ENCODE data around the gene TBC1D7.

Gene TBC1D7

GRCh38 chr6:13287104-13287503 is 41.2 kb downstream of the TBC1D7 start:
- Mint-ChIP-seq H3K4me1 (no peaks in the 10 kb centered on the region), H3K36me3 (peaks cover 35% of the 10 kb centered on the region), H3K27me3 (no peaks in the 10 kb centered on the region), H3K4me3 (no peak overlapping the region), H3K27ac (no peak overlapping the region), H3K9me3 (peaks cover 23% of the 10 kb centered on the region)
- CTCF ChIA-PET = interaction anchor here (0.6 kb wide), 1 partner anchor 333 kb away, joined by 3 read pairs; no protein-coding TSS in a partner anchor
- no peak for DNase-seq

GRCh38 chr6:13286181-13286580 is 42.2 kb downstream of the TBC1D7 start:
- Mint-ChIP-seq H3K9me3 (peaks cover 23% of the 10 kb centered on the region), H3K27me3 (no peaks in the 10 kb centered on the region), H3K36me3 (peaks cover 32% of the 10 kb centered on the region), H3K4me3 (no peak overlapping the region), H3K27ac (no peak overlapping the region), H3K4me1 (no peaks in the 10 kb centered on the region)
- DNase-seq = no peak
- CTCF ChIA-PET = no interaction called here

GRCh38 chr6:13285705-13286104 is 42.6 kb downstream of the TBC1D7 start:
- peaks cover 23% of the 10 kb centered on the region for H3K9me3 Mint-ChIP-seq
- peaks cover 2% of the 10 kb centered on the region for H3K4me1 Mint-ChIP-seq
- H3K36me3 Mint-ChIP-seq = peaks cover 32% of the 10 kb centered on the region
- DNase-seq = no peak
- no peak overlapping the region for H3K4me3 Mint-ChIP-seq
- CTCF ChIA-PET = no interaction called here
- H3K27me3 Mint-ChIP-seq = no peaks in the 10 kb centered on the region
- no peak overlapping the region for H3K27ac Mint-ChIP-seq

- CTCF ChIA-PET = no interaction called here
- Mint-ChIP-seq H3K27ac (no peak overlapping the region), H3K9me3 (peaks cover 21% of the 10 kb centered on the region), H3K27me3 (no peaks in the 10 kb centered on the region), H3K4me1 (peaks cover 9% of the 10 kb centered on the region), H3K36me3 (peaks cover 27% of the 10 kb centered on the region), H3K4me3 (no peak overlapping the region)
- no peak for DNase-seq
These were observed 43.7 kb downstream of the TBC1D7 start for GRCh38 chr6:13284646-13285045.

- peaks cover 17% of the 10 kb centered on the region for H3K36me3 Mint-ChIP-seq
- DNase-seq = no peak
- peaks cover 11% of the 10 kb centered on the region for H3K4me1 Mint-ChIP-seq
- no peak overlapping the region for H3K27ac Mint-ChIP-seq
- peaks cover 21% of the 10 kb centered on the region for H3K9me3 Mint-ChIP-seq
- H3K27me3 Mint-ChIP-seq = no peaks in the 10 kb centered on the region
- no peak overlapping the region for H3K4me3 Mint-ChIP-seq
- CTCF ChIA-PET = no interaction called here
These were observed 45.0 kb downstream of the TBC1D7 start for GRCh38 chr6:13283331-13283730.

- DNase-seq = no peak
- H3K27me3 Mint-ChIP-seq = no peaks in the 10 kb centered on the region
- H3K9me3 Mint-ChIP-seq = peaks cover 21% of the 10 kb centered on the region
- H3K36me3 Mint-ChIP-seq = peaks cover 16% of the 10 kb centered on the region
- H3K27ac Mint-ChIP-seq = no peak overlapping the region
- peaks cover 11% of the 10 kb centered on the region for H3K4me1 Mint-ChIP-seq
- CTCF ChIA-PET = no interaction called here
- no peak overlapping the region for H3K4me3 Mint-ChIP-seq
These were observed 45.8 kb downstream of the TBC1D7 start for GRCh38 chr6:13282393-13283069.

- H3K27me3 Mint-ChIP-seq = no peaks in the 10 kb centered on the region
- CTCF ChIA-PET = no interaction called here
- H3K4me3 Mint-ChIP-seq = no peak overlapping the region
- H3K4me1 Mint-ChIP-seq = peaks cover 11% of the 10 kb centered on the region
- H3K36me3 Mint-ChIP-seq = peaks cover 10% of the 10 kb centered on the region
- H3K27ac Mint-ChIP-seq = no peak overlapping the region
- H3K9me3 Mint-ChIP-seq = peaks cover 12% of the 10 kb centered on the region
- DNase-seq = no peak
These were observed 46.7 kb downstream of the TBC1D7 start for GRCh38 chr6:13281686-13282085.

- Mint-ChIP-seq H3K4me3 (no peak overlapping the region), H3K4me1 (peaks cover 11% of the 10 kb centered on the region), H3K36me3 (no peaks in the 10 kb centered on the region), H3K27ac (no peak overlapping the region), H3K9me3 (peaks cover 2% of the 10 kb centered on the region), H3K27me3 (no peaks in the 10 kb centered on the region)
- CTCF ChIA-PET = interaction anchor here (0.6 kb wide), 1 partner anchor 369 kb away, joined by 3 read pairs; no protein-coding TSS in a partner anchor
- peak; percentile 30 for DNase-seq
These were observed 48.1 kb downstream of the TBC1D7 start for GRCh38 chr6:13280254-13280653.

- Mint-ChIP-seq H3K4me3 (no peak overlapping the region), H3K9me3 (no peaks in the 10 kb centered on the region), H3K27ac (no peak overlapping the region), H3K27me3 (peaks cover 2% of the 10 kb centered on the region), H3K4me1 (peaks cover 18% of the 10 kb centered on the region), H3K36me3 (no peaks in the 10 kb centered on the region)
- no peak for DNase-seq
- CTCF ChIA-PET = interaction anchor here (0.6 to 1.5 kb wide), 3 partner anchors 9 to 366 kb away, joined by 3 to 4 read pairs (median 3); no protein-coding TSS in a partner anchor
These were observed 49.3 kb downstream of the TBC1D7 start for GRCh38 chr6:13278991-13279390.

GRCh38 chr6:13278164-13278563 is 50.2 kb downstream of the TBC1D7 start:
- CTCF ChIA-PET = interaction anchor here (0.7 to 1.5 kb wide), 4 partner anchors 8 to 365 kb away, joined by 3 read pairs; no protein-coding TSS in a partner anchor
- H3K36me3 Mint-ChIP-seq = no peaks in the 10 kb centered on the region
- H3K4me3 Mint-ChIP-seq = no peak overlapping the region
- peaks cover 26% of the 10 kb centered on the region for H3K4me1 Mint-ChIP-seq
- no peaks in the 10 kb centered on the region for H3K9me3 Mint-ChIP-seq
- no peak overlapping the region for H3K27ac Mint-ChIP-seq
- no peak for DNase-seq
- H3K27me3 Mint-ChIP-seq = peaks cover 7% of the 10 kb centered on the region

GRCh38 chr6:13277231-13277630 is 51.1 kb downstream of the TBC1D7 start:
- Mint-ChIP-seq H3K9me3 (no peaks in the 10 kb centered on the region), H3K4me1 (peaks cover 27% of the 10 kb centered on the region), H3K36me3 (no peaks in the 10 kb centered on the region), H3K27ac (no peak overlapping the region), H3K27me3 (peaks cover 11% of the 10 kb centered on the region), H3K4me3 (no peak overlapping the region)
- DNase-seq = no peak
- CTCF ChIA-PET = no interaction called here

- no peak overlapping the region for H3K27ac Mint-ChIP-seq
- H3K4me1 Mint-ChIP-seq = peaks cover 26% of the 10 kb centered on the region
These were observed 52.8 kb downstream of the TBC1D7 start for GRCh38 chr6:13275435-13275989.

GRCh38 chr6:13274707-13275434 is 53.5 kb downstream of the TBC1D7 start:
- Mint-ChIP-seq H3K27ac (peak overlapping the region; percentile 42), H3K4me1 (peaks cover 21% of the 10 kb centered on the region), H3K27me3 (peaks cover 15% of the 10 kb centered on the region), H3K9me3 (no peaks in the 10 kb centered on the region), H3K36me3 (no peaks in the 10 kb centered on the region), H3K4me3 (no peak overlapping the region)
- no peak for DNase-seq
- CTCF ChIA-PET = interaction anchor here (0.7 kb wide), 1 partner anchor 520 kb away, joined by 3 read pairs; no protein-coding TSS in a partner anchor

More at GRCh38 chr6:13275435-13275989, 52.8 kb downstream of the TBC1D7 start:
- CTCF ChIA-PET = interaction anchor here (0.7 kb wide), 1 partner anchor 519 kb away, joined by 3 read pairs; no protein-coding TSS in a partner anchor
- DNase-seq = no peak
- H3K27me3 Mint-ChIP-seq = peaks cover 15% of the 10 kb centered on the region
- H3K9me3 Mint-ChIP-seq = no peaks in the 10 kb centered on the region
- H3K36me3 Mint-ChIP-seq = no peaks in the 10 kb centered on the region
- H3K4me3 Mint-ChIP-seq = no peak overlapping the region

- CTCF ChIA-PET = no interaction called here
- DNase-seq = peak; percentile 49
- Mint-ChIP-seq H3K27me3 (peaks cover 15% of the 10 kb centered on the region), H3K4me1 (peaks cover 17% of the 10 kb centered on the region), H3K9me3 (no peaks in the 10 kb centered on the region), H3K36me3 (no peaks in the 10 kb centered on the region), H3K4me3 (no peak overlapping the region), H3K27ac (no peak overlapping the region)
These were observed 54.2 kb downstream of the TBC1D7 start for GRCh38 chr6:13273931-13274706.
